Measurements from ENCODE around the gene SNAP29. TPM values are rescaled to one million over a fixed set of nuclear protein-coding genes. Genes with fewer than 3 reads are reported as not detected.
A peak's percentile ranks its signal among the peaks of the same experiment; 100 is the strongest.

The SNAP29 gene
- total and polyA plus RNA-seq, 9 of the 15 experiments (the other 6 are each of a cell fraction or from before 2014, with no cell fraction given): 19.5 to 250 (median 75.9) TPM

DNA sequence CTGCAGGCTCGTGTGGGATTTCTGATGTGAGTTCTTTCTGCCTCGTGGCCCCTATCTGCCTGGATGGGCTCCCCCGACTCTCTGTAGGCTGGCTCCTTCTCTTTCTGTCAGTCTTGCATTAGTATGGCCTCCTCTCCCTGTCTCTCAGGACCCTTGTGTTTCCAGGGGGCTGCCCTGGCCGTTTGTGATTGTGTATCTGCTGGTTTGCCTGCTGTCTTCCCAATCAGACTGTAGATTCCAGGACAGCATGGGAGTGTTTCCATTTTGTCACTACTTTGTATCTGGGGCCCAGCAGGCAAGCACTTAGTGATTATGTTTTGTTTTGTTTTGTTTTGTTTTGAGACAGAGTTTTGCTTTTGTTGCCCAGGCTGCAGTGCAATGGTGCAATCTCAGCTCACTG, 25.6 kb downstream of the SNAP29 start:
- intact Hi-C loops (cut with micrococcal nuclease): loop anchor here (2.0 kb wide), 2 partner anchors 32 to 90 kb away; partner anchors contain the start of gene CRKL
- CTCF ChIA-PET (ENCODE audit: low intra/inter-chr PET ratio): interaction anchor here (1.1 to 3.3 kb wide), 6 partner anchors 26 to 139 kb away, joined by 3 to 25 read pairs (median 4); partner anchors contain the start of genes CRKL, PI4KA and SNAP29
- BruUV-seq (replicated peaks): no TSS peak
- TF ChIP-seq STAG1 (CRISPR knock-in tag; IDR thresholded peaks at IDR 0.05; ENCODE audit: borderline replicate concordance): peak; percentile 49; the same call in 1 of the 2 replicates
- TF ChIP-seq ZNF444 (CRISPR knock-in tag; IDR thresholded peaks at IDR 0.05): no peak
- TF ChIP-seq MEF2D (tag; conservative IDR thresholded peaks at IDR 0.05; ENCODE audit: low read depth): 0 out of 2 replicates have a peak, but pooled peaks have one; percentile 32
- TF ChIP-seq KAT7 (CRISPR knock-in tag; IDR thresholded peaks at IDR 0.05; ENCODE audit: borderline replicate concordance): 0 out of 2 replicates have a peak, but pooled peaks have one; percentile 1
- TF ChIP-seq, protein P1, sequence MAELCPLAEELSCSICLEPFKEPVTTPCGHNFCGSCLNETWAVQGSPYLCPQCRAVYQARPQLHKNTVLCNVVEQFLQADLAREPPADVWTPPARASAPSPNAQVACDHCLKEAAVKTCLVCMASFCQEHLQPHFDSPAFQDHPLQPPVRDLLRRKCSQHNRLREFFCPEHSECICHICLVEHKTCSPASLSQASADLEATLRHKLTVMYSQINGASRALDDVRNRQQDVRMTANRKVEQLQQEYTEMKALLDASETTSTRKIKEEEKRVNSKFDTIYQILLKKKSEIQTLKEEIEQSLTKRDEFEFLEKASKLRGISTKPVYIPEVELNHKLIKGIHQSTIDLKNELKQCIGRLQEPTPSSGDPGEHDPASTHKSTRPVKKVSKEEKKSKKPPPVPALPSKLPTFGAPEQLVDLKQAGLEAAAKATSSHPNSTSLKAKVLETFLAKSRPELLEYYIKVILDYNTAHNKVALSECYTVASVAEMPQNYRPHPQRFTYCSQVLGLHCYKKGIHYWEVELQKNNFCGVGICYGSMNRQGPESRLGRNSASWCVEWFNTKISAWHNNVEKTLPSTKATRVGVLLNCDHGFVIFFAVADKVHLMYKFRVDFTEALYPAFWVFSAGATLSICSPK (IDR thresholded peaks at IDR 0.05; ENCODE audit: borderline replicate concordance): 0 out of 2 replicates have a peak, but pooled peaks have one; percentile 53
- TF ChIP-seq, protein P2, sequence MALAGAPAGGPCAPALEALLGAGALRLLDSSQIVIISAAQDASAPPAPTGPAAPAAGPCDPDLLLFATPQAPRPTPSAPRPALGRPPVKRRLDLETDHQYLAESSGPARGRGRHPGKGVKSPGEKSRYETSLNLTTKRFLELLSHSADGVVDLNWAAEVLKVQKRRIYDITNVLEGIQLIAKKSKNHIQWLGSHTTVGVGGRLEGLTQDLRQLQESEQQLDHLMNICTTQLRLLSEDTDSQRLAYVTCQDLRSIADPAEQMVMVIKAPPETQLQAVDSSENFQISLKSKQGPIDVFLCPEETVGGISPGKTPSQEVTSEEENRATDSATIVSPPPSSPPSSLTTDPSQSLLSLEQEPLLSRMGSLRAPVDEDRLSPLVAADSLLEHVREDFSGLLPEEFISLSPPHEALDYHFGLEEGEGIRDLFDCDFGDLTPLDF (CRISPR knock-in tag; IDR thresholded peaks at IDR 0.05): 0 out of 2 replicates have a peak, but pooled peaks have one; percentile 34
- TF ChIP-seq HMG20A (CRISPR knock-in tag; conservative IDR thresholded peaks at IDR 0.05): no peak
- TF ChIP-seq, protein P3, sequence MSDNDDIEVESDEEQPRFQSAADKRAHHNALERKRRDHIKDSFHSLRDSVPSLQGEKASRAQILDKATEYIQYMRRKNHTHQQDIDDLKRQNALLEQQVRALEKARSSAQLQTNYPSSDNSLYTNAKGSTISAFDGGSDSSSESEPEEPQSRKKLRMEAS (CRISPR knock-in tag; IDR thresholded peaks at IDR 0.05): peak; percentile 58; the same call in 1 of the 2 replicates
- TF ChIP-seq, protein P4, sequence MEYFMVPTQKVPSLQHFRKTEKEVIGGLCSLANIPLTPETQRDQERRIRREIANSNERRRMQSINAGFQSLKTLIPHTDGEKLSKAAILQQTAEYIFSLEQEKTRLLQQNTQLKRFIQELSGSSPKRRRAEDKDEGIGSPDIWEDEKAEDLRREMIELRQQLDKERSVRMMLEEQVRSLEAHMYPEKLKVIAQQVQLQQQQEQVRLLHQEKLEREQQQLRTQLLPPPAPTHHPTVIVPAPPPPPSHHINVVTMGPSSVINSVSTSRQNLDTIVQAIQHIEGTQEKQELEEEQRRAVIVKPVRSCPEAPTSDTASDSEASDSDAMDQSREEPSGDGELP (CRISPR knock-in tag; IDR thresholded peaks at IDR 0.05; ENCODE audit: borderline replicate concordance): 0 out of 2 replicates have a peak, but pooled peaks have one; percentile 13
- TF ChIP-seq CEBPB (tag; IDR thresholded peaks at IDR 0.05): 0 out of 2 replicates have a peak, but pooled peaks have one; percentile 13
- TF ChIP-seq BRCA1 (IDR thresholded peaks at IDR 0.05): no peak
- TF ChIP-seq BRCA1 (CRISPR knock-in tag; IDR thresholded peaks at IDR 0.05): peak; percentile 93
- no peak for TF ChIP-seq NR2C1 (IDR thresholded peaks at IDR 0.05)
- no peak for TF ChIP-seq NR2C1 (tag; IDR thresholded peaks at IDR 0.05)

More for the DNA sequence above, 25.6 kb downstream of the SNAP29 start:
- FAIRE-seq (no peak), DNase-seq (ENCODE audit: extremely low read depth in 1 of 4, low spot score in 3 of 4) (peak in 1 of 4 experiments; percentile 34), ATAC-seq (no peak)
- no peaks in the 10 kb centered on the region for H3K27me3 ChIP-seq (ENCODE audit: control insufficient read depth in 2 of 2, insufficient read depth in 2 of 2, low read length in 2 of 2)
- no peaks in the 10 kb centered on the region for H3K9me3 ChIP-seq (replicated peaks; ENCODE audit: control insufficient read depth, insufficient read depth, low read depth, low read length)
- no peak overlapping the region for H3K27ac ChIP-seq (ENCODE audit: extremely low read depth, low read depth, low read length)
- no peaks in the 10 kb centered on the region for H3K79me2 ChIP-seq (ENCODE audit: control insufficient read depth, insufficient read depth, low read length)
- H2AFZ ChIP-seq (ENCODE audit: low read depth, low read length): no peak overlapping the region
- WGBS (ENCODE audit: insufficient coverage, low coverage, missing lambda C conversion rate): 59% methylated on average over 4 of the region's 4 CpGs
- H3K4me2 ChIP-seq (ENCODE audit: insufficient read depth, low read length): no peak overlapping the region
- peak overlapping the region in 1 of 2 experiments; percentile 1; a peak in 1 of 4 replicates for H3K9ac ChIP-seq (ENCODE audit: insufficient read depth in 1 of 2, low read depth in 2 of 2, low read length in 2 of 2)
- H3K4me3 ChIP-seq: no peak overlapping the region
- peaks cover 9% of the 10 kb centered on the region for H3K9me1 ChIP-seq (ENCODE audit: control insufficient read depth, insufficient read depth, low read length)
- H3K4me1 ChIP-seq (replicated peaks in 1 of 2; ENCODE audit: control insufficient read depth in 2 of 2, insufficient read depth in 2 of 2, low read length in 2 of 2): peaks cover 12 to 14% of the 10 kb centered on the region in 2 experiments
- POLR2A ChIA-PET: interaction anchor here (0.6 to 2.4 kb wide), 9 partner anchors 9 to 95 kb away, joined by 3 to 41 read pairs (median 7); partner anchors contain the start of gene CRKL
- H3K36me3 ChIP-seq (ENCODE audit: control insufficient read depth, insufficient read depth, low read length): peaks cover 84% of the 10 kb centered on the region
- in situ Hi-C loops (cut with MboI): no loop called here
- H4K20me1 ChIP-seq (replicated peaks; ENCODE audit: control insufficient read depth, insufficient read depth, low read length): peaks cover 6% of the 10 kb centered on the region; the same call in 1 of the 2 replicates
